ENCODE data around the gene COX10. TPM values are rescaled to one million over a fixed set of nuclear protein-coding genes. Genes with fewer than 3 reads are reported as not detected.
A peak's percentile ranks its signal among the peaks of the same experiment; 100 is the strongest.

Gene COX10
- total and polyA plus RNA-seq, 2 experiments from 2014 or later, result 13.9 to 18.5 TPM

GRCh38 chr17:14070344-14070984 lies 1.2 kb downstream of the COX10 start:
- no peak for DNase-seq
- H3K4me1 ChIP-seq (ENCODE audit: insufficient read depth), result peaks cover 20% of the 10 kb centered on the region
- no peak overlapping the region for H2AFZ ChIP-seq
- no peak overlapping the region for H3K27ac ChIP-seq
- no peak for TF ChIP-seq EZH2 (IDR thresholded peaks at IDR 0.05; ENCODE audit: insufficient read depth, poor library complexity, severe bottlenecking)
- TF ChIP-seq EZH2phosphoT487 (IDR thresholded peaks at IDR 0.05; ENCODE audit: insufficient read depth, low read depth), result no peak
- peak overlapping the region; percentile 96 for H3K4me3 ChIP-seq
- 65 to 66% methylated on average over 6 of the region's 6 CpGs for WGBS, 2 experiments (ENCODE audit: low coverage in 1 of 2, low lambda C conversion rate in 2 of 2, missing lambda C conversion rate in 2 of 2)
- no peaks in the 10 kb centered on the region for H3K27me3 ChIP-seq (replicated peaks; ENCODE audit: insufficient read depth)
- peak overlapping the region; percentile 92 for H3K4me2 ChIP-seq (ENCODE audit: unreplicated experiment)
- peaks cover 92% of the 10 kb centered on the region for H3K79me2 ChIP-seq (ENCODE audit: insufficient read depth)
- in situ Hi-C loops (cut with MboI), result loop anchor here (25.0 kb wide), 1 partner anchor 733 kb away; no protein-coding TSS in a partner anchor
- H3K36me3 ChIP-seq (ENCODE audit: low read depth), result peaks cover 10% of the 10 kb centered on the region; the same call in 1 of the 2 replicates
- no peaks in the 10 kb centered on the region for H4K20me1 ChIP-seq (ENCODE audit: insufficient read depth)
- peak overlapping the region; percentile 92 for H3K9ac ChIP-seq
- no peaks in the 10 kb centered on the region for H3K9me3 ChIP-seq (ENCODE audit: low read depth)
- no peaks in the 10 kb centered on the region for H3K9me2 ChIP-seq (ENCODE audit: insufficient read depth)
- H3F3A ChIP-seq (ENCODE audit: insufficient read depth), result no peaks in the 10 kb centered on the region

DNA sequence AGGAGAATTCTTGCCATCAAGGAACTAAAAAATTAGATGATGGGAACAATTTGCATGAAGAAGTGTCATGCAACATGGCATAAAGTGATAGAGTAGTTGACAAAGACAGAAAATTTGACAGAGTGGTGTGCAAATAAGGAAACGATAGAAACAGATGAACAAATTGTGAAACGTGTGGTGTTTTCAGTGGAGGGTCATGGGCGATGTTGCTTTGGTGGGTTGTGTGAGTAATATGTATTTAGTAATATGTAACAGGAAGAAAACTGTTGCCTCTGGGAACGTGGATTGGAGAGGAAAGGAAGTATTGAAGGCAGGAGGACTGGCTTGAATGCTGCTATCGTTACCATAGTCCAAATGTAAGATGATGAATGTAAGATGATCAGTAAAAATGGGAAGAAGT lies 3.6 kb downstream of the COX10 start:
- Histone ChIP-seq H4K20me1 (ENCODE audit: insufficient read depth) (no peaks in the 10 kb centered on the region), H2AFZ (no peak overlapping the region), H3K36me3 (ENCODE audit: low read depth) (peaks cover 22% of the 10 kb centered on the region; the same call in 1 of the 2 replicates), H3K9me3 (ENCODE audit: low read depth) (no peaks in the 10 kb centered on the region), H3K4me2 (ENCODE audit: unreplicated experiment) (no peak overlapping the region), H3F3A (ENCODE audit: insufficient read depth) (no peaks in the 10 kb centered on the region), H3K4me3 (no peak overlapping the region), H3K9me2 (ENCODE audit: insufficient read depth) (no peaks in the 10 kb centered on the region), H3K79me2 (ENCODE audit: insufficient read depth) (peaks cover 69% of the 10 kb centered on the region), H3K9ac (no peak overlapping the region), H3K4me1 (ENCODE audit: insufficient read depth) (peaks cover 19% of the 10 kb centered on the region), H3K27me3 (replicated peaks; ENCODE audit: insufficient read depth) (no peaks in the 10 kb centered on the region), H3K27ac (no peak overlapping the region)
- no peak for DNase-seq
- TF ChIP-seq EZH2 (IDR thresholded peaks at IDR 0.05; ENCODE audit: insufficient read depth, poor library complexity, severe bottlenecking) (no peak), EZH2phosphoT487 (IDR thresholded peaks at IDR 0.05; ENCODE audit: insufficient read depth, low read depth) (no peak)
- 88 to 92% methylated on average over 5 of the region's 5 CpGs for WGBS, 2 experiments (ENCODE audit: low coverage in 1 of 2, low lambda C conversion rate in 2 of 2, missing lambda C conversion rate in 2 of 2)
- in situ Hi-C loops (cut with MboI), result loop anchor here (25.0 kb wide), 1 partner anchor 736 kb away; no protein-coding TSS in a partner anchor

DNA sequence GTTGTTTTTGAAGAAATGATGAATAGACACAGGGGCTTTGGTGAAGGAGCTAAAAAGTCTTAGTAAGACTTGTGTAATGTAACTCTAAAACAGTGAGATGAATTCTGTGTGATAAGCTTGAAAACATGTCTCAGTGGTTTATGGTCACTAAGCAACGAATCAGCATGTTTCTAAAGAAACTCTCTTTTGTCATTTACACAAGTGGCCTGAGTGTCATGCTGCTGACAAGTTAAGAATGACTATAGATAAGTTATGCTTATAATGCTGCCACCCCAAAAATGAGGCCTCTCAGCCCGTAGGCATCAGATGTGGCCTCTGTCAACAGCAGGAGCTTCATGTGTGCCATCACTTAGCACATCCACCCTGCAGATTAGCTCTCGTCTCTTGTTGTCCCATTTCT lies 8.7 kb downstream of the COX10 start:
- H3K27ac ChIP-seq, result no peak overlapping the region
- 93 to 95% methylated on average over 3 of the region's 3 CpGs for WGBS, 2 experiments (ENCODE audit: low coverage in 1 of 2, low lambda C conversion rate in 2 of 2, missing lambda C conversion rate in 2 of 2)
- H3K9me3 ChIP-seq (ENCODE audit: low read depth), result no peaks in the 10 kb centered on the region
- peaks cover 33% of the 10 kb centered on the region for H3K79me2 ChIP-seq (ENCODE audit: insufficient read depth)
- peak; percentile 3 for DNase-seq
- no peaks in the 10 kb centered on the region for H3K4me1 ChIP-seq (ENCODE audit: insufficient read depth)
- H2AFZ ChIP-seq, result no peak overlapping the region
- in situ Hi-C loops (cut with MboI), result no loop called here
- no peaks in the 10 kb centered on the region for H3K9me2 ChIP-seq (ENCODE audit: insufficient read depth)
- H4K20me1 ChIP-seq (ENCODE audit: insufficient read depth), result no peaks in the 10 kb centered on the region
- H3K4me3 ChIP-seq, result no peak overlapping the region
- peaks cover 22% of the 10 kb centered on the region; the same call in 1 of the 2 replicates for H3K36me3 ChIP-seq (ENCODE audit: low read depth)
- H3K9ac ChIP-seq, result no peak overlapping the region
- TF ChIP-seq EZH2phosphoT487 (IDR thresholded peaks at IDR 0.05; ENCODE audit: insufficient read depth, low read depth) (no peak), EZH2 (IDR thresholded peaks at IDR 0.05; ENCODE audit: insufficient read depth, poor library complexity, severe bottlenecking) (no peak)
- no peak overlapping the region for H3K4me2 ChIP-seq (ENCODE audit: unreplicated experiment)
- H3F3A ChIP-seq (ENCODE audit: insufficient read depth), result no peaks in the 10 kb centered on the region
- H3K27me3 ChIP-seq (replicated peaks; ENCODE audit: insufficient read depth), result no peaks in the 10 kb centered on the region

- H3K27ac ChIP-seq, result no peak overlapping the region
- H3K9me2 ChIP-seq (ENCODE audit: insufficient read depth), result no peaks in the 10 kb centered on the region
- TF ChIP-seq EZH2 (IDR thresholded peaks at IDR 0.05; ENCODE audit: insufficient read depth, poor library complexity, severe bottlenecking) (no peak), EZH2phosphoT487 (IDR thresholded peaks at IDR 0.05; ENCODE audit: insufficient read depth, low read depth) (no peak)
- no peak overlapping the region for H2AFZ ChIP-seq
- H3F3A ChIP-seq (ENCODE audit: insufficient read depth), result no peaks in the 10 kb centered on the region
- H3K36me3 ChIP-seq (ENCODE audit: low read depth), result peaks cover 12% of the 10 kb centered on the region; the same call in 1 of the 2 replicates
- peak; percentile 38 for DNase-seq
- H4K20me1 ChIP-seq (ENCODE audit: insufficient read depth), result no peaks in the 10 kb centered on the region
- H3K9me3 ChIP-seq (ENCODE audit: low read depth), result no peaks in the 10 kb centered on the region
- in situ Hi-C loops (cut with MboI), result no loop called here
- H3K27me3 ChIP-seq (replicated peaks; ENCODE audit: insufficient read depth), result no peaks in the 10 kb centered on the region
- H3K79me2 ChIP-seq (ENCODE audit: insufficient read depth), result peaks cover 34% of the 10 kb centered on the region
- H3K4me3 ChIP-seq, result no peak overlapping the region
- no peak overlapping the region for H3K4me2 ChIP-seq (ENCODE audit: unreplicated experiment)
- WGBS, 2 experiments (ENCODE audit: low coverage in 1 of 2, low lambda C conversion rate in 2 of 2, missing lambda C conversion rate in 2 of 2), result 59 to 63% methylated on average over 4 of the region's 4 CpGs
- no peak overlapping the region for H3K9ac ChIP-seq
- H3K4me1 ChIP-seq (ENCODE audit: insufficient read depth), result no peaks in the 10 kb centered on the region
These were observed 11.5 kb downstream of the COX10 start for GRCh38 chr17:14080847-14081251.

Measured in GM23248 (cell line).